K562 (cell line): ENCODE data around the gene RASSF7. TPM values are rescaled to one million over a fixed set of nuclear protein-coding genes. Genes with fewer than 3 reads are reported as not detected.
A peak's percentile ranks its signal among the peaks of the same experiment; 100 is the strongest.

Source experiments
- ARHGAP35 ChIP-seq: fragments of 450-650 bp; IDR thresholded peaks from 2 replicates; pipeline ENCODE4 v1.6.1; 2018; ENCODE audit not compliant: partially characterized antibody
- FOXA1 ChIP-seq: fragments of 450-650 bp; IDR thresholded peaks from 2 replicates; pipeline ENCODE4 v1.6.1; 2016; ENCODE audit warnings: mild to moderate bottlenecking, borderline replicate concordance
- GATAD2B ChIP-seq: fragments of 450-650 bp; IDR thresholded peaks from 2 replicates; pipeline ENCODE4 v1.6.1; 2017; ENCODE audit warnings: mild to moderate bottlenecking, borderline replicate concordance
- HDAC1 ChIP-seq, 2 experiments: fragments of 450-650 bp; IDR thresholded peaks; 2 replicates each; pipeline ENCODE4 v1.6.1; 2016 to 2017; ENCODE audit warnings: inconsistent platforms in 1 of 2, mild to moderate bottlenecking in 1 of 2, moderate library complexity in 1 of 2
- HIVEP1 ChIP-seq: fragments of 250-450 bp; sonication (Bioruptor Pico); IDR thresholded peaks from 2 replicates; pipeline ENCODE4 v1.4.0; 2020; ENCODE audit warnings: mild to moderate bottlenecking
- L3MBTL2 ChIP-seq: fragments of 450-650 bp; IDR thresholded peaks from 2 replicates; pipeline ENCODE4 v1.6.1; 2016; ENCODE audit warnings: mild to moderate bottlenecking, moderate library complexity
- MTA1 ChIP-seq: fragments of 450-650 bp; IDR thresholded peaks from 2 replicates; pipeline ENCODE4 v1.6.1; 2017; ENCODE audit warnings: borderline replicate concordance
- MYBL2 ChIP-seq, 2 experiments: fragments of 450-650 bp in 1 of 2; sonication (generic) in 1 of 2; formaldehyde crosslinking in 1 of 2; IDR thresholded peaks; 2 replicates each; pipeline versions ENCODE4 v1.6.1 to v1.8.1; 2017 to 2022; ENCODE audit warnings: borderline replicate concordance in 1 of 2, inconsistent platforms in 1 of 2, low read depth in 1 of 2, mild to moderate bottlenecking in 1 of 2, missing genetic modification reagents in 1 of 2, moderate library complexity in 1 of 2
- NR2C1 ChIP-seq, 2 experiments: fragments of 450-650 bp; IDR thresholded peaks; 2 replicates each; pipeline ENCODE4 v1.6.1; 2017; ENCODE audit warnings: mild to moderate bottlenecking in 2 of 2, antibody characterized with exemption in 1 of 2, inconsistent platforms in 1 of 2, missing compliant biosample characterization in 1 of 2, missing genetic modification characterization in 1 of 2
- PML ChIP-seq: IDR thresholded peaks from 2 replicates; pipeline ENCODE4 v1.6.1; 2012; ENCODE audit warnings: low read length, inconsistent platforms
- PRPF4 ChIP-seq: fragments of 200-400 bp; formaldehyde crosslinking; IDR thresholded peaks from one replicate; pipeline ENCODE4 v1.6.1; 2017; ENCODE audit warnings: low read length, low read depth, mild to moderate bottlenecking; ENCODE audit not compliant: insufficient read depth, poor library complexity, severe bottlenecking
- SMARCE1 ChIP-seq: fragments of 450-650 bp; IDR thresholded peaks from 2 replicates; pipeline ENCODE4 v1.7.1; 2016; ENCODE audit warnings: mild to moderate bottlenecking
- TEAD2 ChIP-seq: fragments of 450-650 bp; IDR thresholded peaks from 2 replicates; pipeline ENCODE4 v1.6.1; 2016; ENCODE audit warnings: missing genetic modification characterization, control low read depth, missing compliant biosample characterization
- ZBED1 ChIP-seq: IDR thresholded peaks from 2 replicates; pipeline ENCODE4 v1.6.1; 2014
- ZC3H4 ChIP-seq: sonication (generic); formaldehyde crosslinking; IDR thresholded peaks from 2 replicates; pipeline ENCODE4 v1.9.0; 2021; ENCODE audit warnings: missing genetic modification reagents, borderline replicate concordance
- ZFP91 ChIP-seq: sonication (generic); formaldehyde crosslinking; IDR thresholded peaks from 2 replicates; pipeline ENCODE4 v1.8.0; 2022; ENCODE audit warnings: mild to moderate bottlenecking, missing genetic modification reagents
- ZNF316 ChIP-seq: fragments of 450-650 bp; IDR thresholded peaks from 2 replicates; pipeline ENCODE4 v1.6.1; 2016
- ZNF780A ChIP-seq: fragments of 250-450 bp; sonication (Bioruptor Pico); IDR thresholded peaks from 2 replicates; pipeline ENCODE4 v1.5.0; 2021; ENCODE audit warnings: mild to moderate bottlenecking
- polyA plus RNA-seq, 8 experiments: library from polyadenylated mRNA; depleted of rRNA in 4 of 8; stranded (reverse) in 5 of 8; unstranded in 3 of 8; fragments of >200 nt; fragmentation: Nextera tagmentation in 2 of 8; fragmentation: Illumina TruSeq in 1 of 8; extraction: Ambion mirVana in 2 of 8; extraction: Trizol in 1 of 8; gene quantifications; 2 replicates each; pipeline versions ENCODE4 v1.2.1 to v1.2.3, GENCODE V29; 2011 to 2014; ENCODE audit warnings: inconsistent platforms in 1 of 8, missing spikeins in 1 of 8
- total RNA-seq, 7 experiments: library from RNA; depleted of rRNA in 6 of 7; stranded (reverse); fragments of >200 nt in 6 of 7; fragmentation: Illumina TruSeq in 2 of 7; extraction: Trizol in 2 of 7; gene quantifications; 2 replicates each; pipeline versions ENCODE4 v1.2.1 to v1.2.3, GENCODE V29; 2011 to 2021; ENCODE audit warnings: low replicate concordance in 1 of 7
- TF ChIP-seq, protein P1 (sequence below), 2 experiments: fragments of 450-650 bp in 1 of 2; sonication (generic) in 1 of 2; formaldehyde crosslinking; conservative IDR thresholded peaks; 2 replicates each; pipeline versions ENCODE4 v1.4.0 to v1.8.1; 2020 to 2022; ENCODE audit warnings: mild to moderate bottlenecking in 1 of 2, missing genetic modification reagents in 1 of 2
- TF ChIP-seq, protein P2 (sequence below): fragments of 250-450 bp; sonication (Bioruptor Pico); IDR thresholded peaks from 2 replicates; pipeline ENCODE4 v1.4.0; 2020; ENCODE audit warnings: mild to moderate bottlenecking
- TF ChIP-seq, protein P3 (sequence below): fragments of 450-650 bp; formaldehyde crosslinking; IDR thresholded peaks from 2 replicates; pipeline ENCODE4 v1.4.0; 2020; ENCODE audit warnings: mild to moderate bottlenecking, moderate library complexity

The RASSF7 gene
- total and polyA plus RNA-seq, 9 of the 15 experiments (the other 6 are each of a cell fraction or from before 2014, with no cell fraction given): 0.41 to 45.2 (median 18.6) TPM

GRCh38 chr11:560305-561147 lies at the start of gene RASSF7, which contains the start of gene LMNTD2 (continued):
- TF ChIP-seq L3MBTL2 (peak; percentile 73), ARHGAP35 (no peak), MTA1 (no peak), HDAC1 (IDR thresholded peaks at IDR 0.05) (peak in 1 of 2 experiments; percentile 60; a peak in 2 of 4 replicates), ZC3H4 (CRISPR knock-in tag) (peak; percentile 89), ZFP91 (no peak), MYBL2 (IDR thresholded peaks at IDR 0.05; ENCODE audit: low read depth) (no peak), MYBL2 (CRISPR knock-in tag; IDR thresholded peaks at IDR 0.05; ENCODE audit: borderline replicate concordance) (no peak), SMARCE1 (0 out of 2 replicates have a peak, but pooled peaks have one; percentile 30), GATAD2B (peak; percentile 11; the same call in 1 of the 2 replicates), ZBED1 (no peak), TEAD2 (tag) (no peak), ZNF316 (peak; percentile 44; the same call in 1 of the 2 replicates), FOXA1 (no peak), PRPF4 (peak; percentile 40), HIVEP1 (CRISPR knock-in tag) (no peak), ZNF780A (CRISPR knock-in tag) (no peak), PML (no peak), NR2C1 (IDR thresholded peaks at IDR 0.05) (peak; percentile 72), NR2C1 (tag; IDR thresholded peaks at IDR 0.05) (peak; percentile 72)
- TF ChIP-seq, protein P1, sequence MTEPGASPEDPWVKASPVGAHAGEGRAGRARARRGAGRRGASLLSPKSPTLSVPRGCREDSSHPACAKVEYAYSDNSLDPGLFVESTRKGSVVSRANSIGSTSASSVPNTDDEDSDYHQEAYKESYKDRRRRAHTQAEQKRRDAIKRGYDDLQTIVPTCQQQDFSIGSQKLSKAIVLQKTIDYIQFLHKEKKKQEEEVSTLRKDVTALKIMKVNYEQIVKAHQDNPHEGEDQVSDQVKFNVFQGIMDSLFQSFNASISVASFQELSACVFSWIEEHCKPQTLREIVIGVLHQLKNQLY (CRISPR knock-in tag; conservative IDR thresholded peaks at IDR 0.05): 0 out of 4 replicates have a peak, but pooled peaks of 1 of the 2 experiments have one; percentile 43
- TF ChIP-seq, protein P2, sequence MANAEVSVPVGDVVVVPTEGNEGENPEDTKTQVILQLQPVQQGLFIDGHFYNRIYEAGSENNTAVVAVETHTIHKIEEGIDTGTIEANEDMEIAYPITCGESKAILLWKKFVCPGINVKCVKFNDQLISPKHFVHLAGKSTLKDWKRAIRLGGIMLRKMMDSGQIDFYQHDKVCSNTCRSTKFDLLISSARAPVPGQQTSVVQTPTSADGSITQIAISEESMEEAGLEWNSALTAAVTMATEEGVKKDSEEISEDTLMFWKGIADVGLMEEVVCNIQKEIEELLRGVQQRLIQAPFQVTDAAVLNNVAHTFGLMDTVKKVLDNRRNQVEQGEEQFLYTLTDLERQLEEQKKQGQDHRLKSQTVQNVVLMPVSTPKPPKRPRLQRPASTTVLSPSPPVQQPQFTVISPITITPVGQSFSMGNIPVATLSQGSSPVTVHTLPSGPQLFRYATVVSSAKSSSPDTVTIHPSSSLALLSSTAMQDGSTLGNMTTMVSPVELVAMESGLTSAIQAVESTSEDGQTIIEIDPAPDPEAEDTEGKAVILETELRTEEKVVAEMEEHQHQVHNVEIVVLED (CRISPR knock-in tag): no peak
- TF ChIP-seq, protein P3, sequence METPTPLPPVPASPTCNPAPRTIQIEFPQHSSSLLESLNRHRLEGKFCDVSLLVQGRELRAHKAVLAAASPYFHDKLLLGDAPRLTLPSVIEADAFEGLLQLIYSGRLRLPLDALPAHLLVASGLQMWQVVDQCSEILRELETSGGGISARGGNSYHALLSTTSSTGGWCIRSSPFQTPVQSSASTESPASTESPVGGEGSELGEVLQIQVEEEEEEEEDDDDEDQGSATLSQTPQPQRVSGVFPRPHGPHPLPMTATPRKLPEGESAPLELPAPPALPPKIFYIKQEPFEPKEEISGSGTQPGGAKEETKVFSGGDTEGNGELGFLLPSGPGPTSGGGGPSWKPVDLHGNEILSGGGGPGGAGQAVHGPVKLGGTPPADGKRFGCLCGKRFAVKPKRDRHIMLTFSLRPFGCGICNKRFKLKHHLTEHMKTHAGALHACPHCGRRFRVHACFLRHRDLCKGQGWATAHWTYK (CRISPR knock-in tag): peak; percentile 77; the same call in 1 of the 2 replicates
